HepG2 (cell line): Measurements from ENCODE around the gene OTX1. TPM values are rescaled to one million over a fixed set of nuclear protein-coding genes. Genes with fewer than 3 reads are reported as not detected.

Source experiments
- ATAC-seq: fragments of 200-7000 bp; cut with Tn5 transposase; 3 replicates; pipeline ENCODE4 v1.9.1; 2020; ENCODE audit warnings: mild to moderate bottlenecking, moderate library complexity
- BruUV-seq: library from RNA; stranded (reverse); fragments of 400-500 nt; replicated peaks from 2 replicates; lab custom pipeline; 2021; lab: Mats Ljungman, UMichigan
- CTCF ChIA-PET: fragments of 300-600 bp; formaldehyde crosslinking; extraction: SDS; loops from one replicate; lab custom pipeline; 2021; ENCODE audit warnings: low total read pairs, inconsistent platforms, low intra/inter-chr PET ratio; lab: Yijun Ruan, JAX
- POLR2A ChIA-PET: fragments of 350-600 bp; sonication (Branson Sonifier 250); formaldehyde crosslinking; loops from one replicate; lab custom pipeline; 2020; ENCODE audit warnings: antibody characterized with exemption, inconsistent platforms; lab: Yijun Ruan, JAX
- DNase-seq: peaks from one replicate; pipeline ENCODE4 v3.0.0-alpha.2; 2015; ENCODE audit warnings: low spot score
- FAIRE-seq: peaks from 3 replicates; lab custom pipeline; 2011; peaks lifted over from hg19 to GRCh38; lab: Jason Lieb, UNC
- H2AFZ ChIP-seq: one replicate; pipeline ENCODE4 v1.6.1; 2011; ENCODE audit warnings: low read length, inconsistent platforms
- H3K27ac ChIP-seq: fragments of 300-600 bp; 3 replicates; pipeline ENCODE4 v1.8.0; 2011; ENCODE audit warnings: mixed run types, mild to moderate bottlenecking, mixed read lengths, low read length, inconsistent platforms; ENCODE audit not compliant: insufficient read depth; ENCODE audit errors: extremely low read length
- H3K27me3 ChIP-seq, 2 experiments: fragments of 200-600 bp in 1 of 2; 2 replicates in 1 of 2; 3 replicates in 1 of 2; pipeline versions ENCODE4 v1.6.0 to v1.8.0; 2011; ENCODE audit warnings: low read length in 2 of 2, mild to moderate bottlenecking in 2 of 2, moderate library complexity in 2 of 2, inconsistent platforms in 1 of 2; ENCODE audit not compliant: insufficient read depth in 2 of 2, control insufficient read depth in 1 of 2
- H3K36me3 ChIP-seq, 2 experiments: fragments of 200-600 bp in 1 of 2; replicated peaks in 1 of 2; 2 replicates in 1 of 2; 3 replicates in 1 of 2; pipeline versions ENCODE4 v1.5.1 to v1.8.0; 2011; ENCODE audit warnings: low read length in 2 of 2, inconsistent platforms in 1 of 2; ENCODE audit not compliant: insufficient read depth in 2 of 2, control insufficient read depth in 1 of 2
- H3K4me1 ChIP-seq: 2 replicates; pipeline ENCODE4 v1.5.1; 2012; ENCODE audit warnings: low read length, inconsistent platforms; ENCODE audit not compliant: insufficient read depth
- H3K4me2 ChIP-seq: 2 replicates; pipeline ENCODE4 v1.6.0; 2011; ENCODE audit warnings: low read depth, low read length, inconsistent platforms
- H3K4me3 ChIP-seq, 3 experiments: fragments of 200-600 bp in 1 of 3; sonication (generic), shearing (Covaris generic) in 1 of 3; replicated peaks in 1 of 3; 2 replicates each; pipeline ENCODE4 v1.5.1; 2011 to 2016; ENCODE audit warnings: low read length in 3 of 3, inconsistent platforms in 2 of 3, low read depth in 2 of 3, mild to moderate bottlenecking in 2 of 3, control low read depth in 1 of 3, mixed read lengths in 1 of 3; ENCODE audit not compliant: insufficient read depth in 1 of 3
- H3K79me2 ChIP-seq: one replicate; pipeline ENCODE4 v1.6.1; 2011; ENCODE audit warnings: low read length, inconsistent platforms; ENCODE audit not compliant: insufficient read depth
- H3K9ac ChIP-seq: 2 replicates; pipeline ENCODE4 v1.6.0; 2011; ENCODE audit warnings: mild to moderate bottlenecking, low read depth, low read length, inconsistent platforms; ENCODE audit not compliant: insufficient read depth
- H3K9me3 ChIP-seq: 2 replicates; pipeline ENCODE4 v1.5.1; 2012; ENCODE audit warnings: mild to moderate bottlenecking, low read length
- H4K20me1 ChIP-seq: 2 replicates; pipeline ENCODE4 v1.6.0; 2011; ENCODE audit warnings: inconsistent platforms, mild to moderate bottlenecking, low read length, moderate library complexity; ENCODE audit not compliant: insufficient read depth
- EP300 ChIP-seq, 3 experiments: sonication (generic) in 1 of 3; formaldehyde crosslinking in 1 of 3; IDR thresholded peaks; 2 replicates each; pipeline versions ENCODE4 v1.5.1 to v1.6.1; 2011 to 2020; ENCODE audit warnings: low read depth in 2 of 3, low read length in 2 of 3, borderline replicate concordance in 1 of 3, improper control_type of control experiment in 1 of 3, mild to moderate bottlenecking in 1 of 3, missing genetic modification reagents in 1 of 3, moderate library complexity in 1 of 3
- GPN1 ChIP-seq: sonication (generic); formaldehyde crosslinking; IDR thresholded peaks from 2 replicates; pipeline ENCODE4 v1.5.1; 2020; ENCODE audit warnings: missing genetic modification reagents, borderline replicate concordance
- KLF13 ChIP-seq: sonication (generic); formaldehyde crosslinking; IDR thresholded peaks from 2 replicates; pipeline ENCODE4 v1.4.0; 2020; ENCODE audit warnings: mild to moderate bottlenecking, missing genetic modification reagents
- LCORL ChIP-seq, 2 experiments: fragments of 450-650 bp in 1 of 2; sonication (generic) in 1 of 2; formaldehyde crosslinking in 1 of 2; IDR thresholded peaks; 2 replicates each; pipeline versions ENCODE4 v1.5.0 to v1.6.1; 2017 to 2020; ENCODE audit warnings: antibody characterized with exemption in 1 of 2, missing genetic modification reagents in 1 of 2
- SMARCC2 ChIP-seq: fragments of 450-650 bp; IDR thresholded peaks from 2 replicates; pipeline ENCODE4 v1.6.1; 2017; ENCODE audit warnings: antibody characterized with exemption, mild to moderate bottlenecking
- TP53 ChIP-seq: sonication (generic); formaldehyde crosslinking; conservative IDR thresholded peaks from 2 replicates; pipeline ENCODE4 v1.4.0; 2020; ENCODE audit warnings: missing genetic modification reagents
- ZNF839 ChIP-seq: sonication (generic); formaldehyde crosslinking; IDR thresholded peaks from 2 replicates; pipeline ENCODE4 v1.4.0; 2020; ENCODE audit warnings: missing genetic modification reagents, mild to moderate bottlenecking, borderline replicate concordance
- WGBS: methylation state at CpG from one replicate; pipeline ENCODE4 v1.1.6; 2017; ENCODE audit warnings: low lambda C conversion rate; 5-methylcytosine and 5-hydroxymethylcytosine counted together
- in situ Hi-C: cut with HindIII; loops from 2 replicates; pipeline ENCODE4 v1.10.0; 2017; ENCODE audit warnings: low pct_unique_long_range_greater_than_20kb; ENCODE audit not compliant: extremely low pct_ligation_motif_present
- intact Hi-C: fragments of 100-400 bp; cut with micrococcal nuclease; formaldehyde crosslinking; loops from one replicate; pipeline ENCODE4 v1.10.0; 2022; ENCODE audit not compliant: unreplicated experiment
- polyA plus RNA-seq, 8 experiments: library from polyadenylated mRNA; depleted of rRNA in 3 of 8; stranded (reverse) in 7 of 8; unstranded in 1 of 8; fragments of >200 nt; fragmentation: Illumina TruSeq in 4 of 8; extraction: Trizol in 4 of 8; gene quantifications; 2 replicates each; pipeline versions ENCODE4 v1.2.1 to v1.2.3, GENCODE V29; 2011 to 2016; ENCODE audit warnings: low read depth in 4 of 8, missing spikeins in 1 of 8, mixed read lengths in 1 of 8; ENCODE audit not compliant: insufficient read depth in 1 of 8
- total RNA-seq, 5 experiments: library from RNA; depleted of rRNA; stranded (reverse); fragments of >200 nt; fragmentation: Illumina TruSeq; extraction: Trizol; gene quantifications; 2 replicates each; pipeline ENCODE4 v1.2.3, GENCODE V29; 2016; ENCODE audit warnings: low read depth in 1 of 5
- TF ChIP-seq, protein P1 (sequence below): sonication (generic); formaldehyde crosslinking; IDR thresholded peaks from 2 replicates; pipeline ENCODE4 v1.5.1; 2020; ENCODE audit warnings: mild to moderate bottlenecking, missing genetic modification reagents, borderline replicate concordance
- TF ChIP-seq, protein P2 (sequence below): IDR thresholded peaks from 2 replicates; pipeline ENCODE4 v1.6.1; 2016; ENCODE audit warnings: low read depth
- TF ChIP-seq, protein P3 (sequence below): sonication (generic); formaldehyde crosslinking; IDR thresholded peaks from 2 replicates; pipeline ENCODE4 v1.9.0; 2021; ENCODE audit warnings: missing genetic modification reagents, borderline replicate concordance
- TF ChIP-seq, protein P4 (sequence below): sonication (generic); formaldehyde crosslinking; IDR thresholded peaks from 2 replicates; pipeline ENCODE4 v1.5.1; 2020; ENCODE audit warnings: missing genetic modification reagents, mild to moderate bottlenecking, borderline replicate concordance

OTX1 gene
- total and polyA plus RNA-seq, 2 of the 13 experiments (the other 11 are each of a cell fraction or from before 2014, with no cell fraction given): 1.0 to 5.0 TPM

DNA sequence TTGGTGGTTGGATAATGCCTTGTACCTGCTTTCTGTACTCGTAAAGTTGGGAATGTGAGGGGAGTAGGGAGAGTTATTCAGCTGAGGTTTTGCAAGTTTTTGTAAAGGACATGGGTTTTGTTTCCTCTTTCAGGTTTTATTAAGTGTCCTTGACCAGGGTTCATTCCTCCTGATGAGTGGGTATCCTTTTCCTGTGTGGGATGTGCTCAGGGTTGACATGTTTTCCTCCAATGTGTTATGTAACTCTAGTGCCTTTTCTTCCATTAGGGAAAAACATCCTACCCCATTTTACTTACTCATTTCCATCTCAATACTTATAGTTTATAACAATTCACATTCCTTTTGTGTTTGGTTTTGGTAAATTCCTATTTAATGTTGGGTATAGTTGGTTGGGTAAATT is 48.4 kb downstream of the OTX1 start (continued):
- TF ChIP-seq, protein P1, sequence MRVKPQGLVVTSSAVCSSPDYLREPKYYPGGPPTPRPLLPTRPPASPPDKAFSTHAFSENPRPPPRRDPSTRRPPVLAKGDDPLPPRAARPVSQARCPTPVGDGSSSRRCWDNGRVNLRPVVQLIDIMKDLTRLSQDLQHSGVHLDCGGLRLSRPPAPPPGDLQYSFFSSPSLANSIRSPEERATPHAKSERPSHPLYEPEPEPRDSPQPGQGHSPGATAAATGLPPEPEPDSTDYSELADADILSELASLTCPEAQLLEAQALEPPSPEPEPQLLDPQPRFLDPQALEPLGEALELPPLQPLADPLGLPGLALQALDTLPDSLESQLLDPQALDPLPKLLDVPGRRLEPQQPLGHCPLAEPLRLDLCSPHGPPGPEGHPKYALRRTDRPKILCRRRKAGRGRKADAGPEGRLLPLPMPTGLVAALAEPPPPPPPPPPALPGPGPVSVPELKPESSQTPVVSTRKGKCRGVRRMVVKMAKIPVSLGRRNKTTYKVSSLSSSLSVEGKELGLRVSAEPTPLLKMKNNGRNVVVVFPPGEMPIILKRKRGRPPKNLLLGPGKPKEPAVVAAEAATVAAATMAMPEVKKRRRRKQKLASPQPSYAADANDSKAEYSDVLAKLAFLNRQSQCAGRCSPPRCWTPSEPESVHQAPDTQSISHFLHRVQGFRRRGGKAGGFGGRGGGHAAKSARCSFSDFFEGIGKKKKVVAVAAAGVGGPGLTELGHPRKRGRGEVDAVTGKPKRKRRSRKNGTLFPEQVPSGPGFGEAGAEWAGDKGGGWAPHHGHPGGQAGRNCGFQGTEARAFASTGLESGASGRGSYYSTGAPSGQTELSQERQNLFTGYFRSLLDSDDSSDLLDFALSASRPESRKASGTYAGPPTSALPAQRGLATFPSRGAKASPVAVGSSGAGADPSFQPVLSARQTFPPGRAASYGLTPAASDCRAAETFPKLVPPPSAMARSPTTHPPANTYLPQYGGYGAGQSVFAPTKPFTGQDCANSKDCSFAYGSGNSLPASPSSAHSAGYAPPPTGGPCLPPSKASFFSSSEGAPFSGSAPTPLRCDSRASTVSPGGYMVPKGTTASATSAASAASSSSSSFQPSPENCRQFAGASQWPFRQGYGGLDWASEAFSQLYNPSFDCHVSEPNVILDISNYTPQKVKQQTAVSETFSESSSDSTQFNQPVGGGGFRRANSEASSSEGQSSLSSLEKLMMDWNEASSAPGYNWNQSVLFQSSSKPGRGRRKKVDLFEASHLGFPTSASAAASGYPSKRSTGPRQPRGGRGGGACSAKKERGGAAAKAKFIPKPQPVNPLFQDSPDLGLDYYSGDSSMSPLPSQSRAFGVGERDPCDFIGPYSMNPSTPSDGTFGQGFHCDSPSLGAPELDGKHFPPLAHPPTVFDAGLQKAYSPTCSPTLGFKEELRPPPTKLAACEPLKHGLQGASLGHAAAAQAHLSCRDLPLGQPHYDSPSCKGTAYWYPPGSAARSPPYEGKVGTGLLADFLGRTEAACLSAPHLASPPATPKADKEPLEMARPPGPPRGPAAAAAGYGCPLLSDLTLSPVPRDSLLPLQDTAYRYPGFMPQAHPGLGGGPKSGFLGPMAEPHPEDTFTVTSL (CRISPR knock-in tag): peak; percentile 45; the same call in 1 of the 2 replicates
- TF ChIP-seq, protein P2, sequence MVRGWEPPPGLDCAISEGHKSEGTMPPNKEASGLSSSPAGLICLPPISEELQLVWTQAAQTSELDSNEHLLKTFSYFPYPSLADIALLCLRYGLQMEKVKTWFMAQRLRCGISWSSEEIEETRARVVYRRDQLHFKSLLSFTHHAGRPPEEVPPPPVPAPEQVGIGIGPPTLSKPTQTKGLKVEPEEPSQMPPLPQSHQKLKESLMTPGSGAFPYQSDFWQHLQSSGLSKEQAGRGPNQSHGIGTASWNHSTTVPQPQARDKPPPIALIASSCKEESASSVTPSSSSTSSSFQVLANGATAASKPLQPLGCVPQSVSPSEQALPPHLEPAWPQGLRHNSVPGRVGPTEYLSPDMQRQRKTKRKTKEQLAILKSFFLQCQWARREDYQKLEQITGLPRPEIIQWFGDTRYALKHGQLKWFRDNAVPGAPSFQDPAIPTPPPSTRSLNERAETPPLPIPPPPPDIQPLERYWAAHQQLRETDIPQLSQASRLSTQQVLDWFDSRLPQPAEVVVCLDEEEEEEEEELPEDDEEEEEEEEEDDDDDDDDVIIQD: 0 out of 2 replicates have a peak, but pooled peaks have one; percentile 54
- 0 out of 4 replicates have a peak, but pooled peaks of 1 of the 2 experiments have one; percentile 22 for TF ChIP-seq EP300 (IDR thresholded peaks at IDR 0.05; ENCODE audit: low read depth in 2 of 2, low read length in 2 of 2)
- no peak for TF ChIP-seq EP300 (CRISPR knock-in tag; IDR thresholded peaks at IDR 0.05; ENCODE audit: borderline replicate concordance)

DNA sequence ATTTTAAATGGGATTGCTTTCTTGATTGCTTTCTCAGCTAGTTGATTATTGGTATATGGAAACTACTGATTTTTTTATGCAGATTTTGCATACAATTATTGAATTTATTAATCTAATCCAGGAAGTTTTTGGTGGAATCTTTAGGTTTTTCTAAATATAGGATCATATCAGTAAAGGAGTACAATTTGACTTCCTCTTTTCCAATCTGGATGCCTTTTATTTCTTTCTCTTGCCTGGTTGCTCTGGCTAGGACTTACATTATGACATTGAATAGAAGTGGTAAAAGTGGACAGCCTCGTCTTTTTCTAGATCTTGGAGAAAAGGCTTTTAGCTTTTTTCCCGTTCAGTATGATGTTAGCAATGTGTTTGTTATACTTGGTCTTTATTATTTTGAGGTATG is 51.3 kb downstream of the OTX1 start:
- no peaks in the 10 kb centered on the region for H3K36me3 ChIP-seq
- no peak overlapping the region for H3K9ac ChIP-seq
- WGBS: 4% methylated on average over 2 of the region's 2 CpGs
- H3K4me2 ChIP-seq: no peak overlapping the region
- peaks cover 35% of the 10 kb centered on the region for H3K9me3 ChIP-seq
- no peak overlapping the region for H2AFZ ChIP-seq
- no peaks in the 10 kb centered on the region for H4K20me1 ChIP-seq
- ChIA-PET CTCF (no interaction called here), POLR2A (no interaction called here)
- peaks cover 28% of the 10 kb centered on the region for H3K4me1 ChIP-seq
- H3K27me3 ChIP-seq: 0 out of 5 replicates have a peak, but pooled peaks cover 0 to 5% of the 10 kb centered on the region in 2 experiments
- FAIRE-seq (no peak), ATAC-seq (no peak), DNase-seq (no peak)
- no peak overlapping the region for H3K27ac ChIP-seq
- no peak overlapping the region for H3K4me3 ChIP-seq
- no TSS peak for BruUV-seq
- intact Hi-C loops: no loop called here
- in situ Hi-C loops: no loop called here
- no peaks in the 10 kb centered on the region for H3K79me2 ChIP-seq
- TF ChIP-seq LCORL (IDR thresholded peaks at IDR 0.05) (no peak), LCORL (CRISPR knock-in tag; IDR thresholded peaks at IDR 0.05) (no peak), KLF13 (CRISPR knock-in tag) (no peak), GPN1 (CRISPR knock-in tag) (no peak), TP53 (no peak), ZNF839 (no peak), SMARCC2 (no peak)
- TF ChIP-seq, protein P3, sequence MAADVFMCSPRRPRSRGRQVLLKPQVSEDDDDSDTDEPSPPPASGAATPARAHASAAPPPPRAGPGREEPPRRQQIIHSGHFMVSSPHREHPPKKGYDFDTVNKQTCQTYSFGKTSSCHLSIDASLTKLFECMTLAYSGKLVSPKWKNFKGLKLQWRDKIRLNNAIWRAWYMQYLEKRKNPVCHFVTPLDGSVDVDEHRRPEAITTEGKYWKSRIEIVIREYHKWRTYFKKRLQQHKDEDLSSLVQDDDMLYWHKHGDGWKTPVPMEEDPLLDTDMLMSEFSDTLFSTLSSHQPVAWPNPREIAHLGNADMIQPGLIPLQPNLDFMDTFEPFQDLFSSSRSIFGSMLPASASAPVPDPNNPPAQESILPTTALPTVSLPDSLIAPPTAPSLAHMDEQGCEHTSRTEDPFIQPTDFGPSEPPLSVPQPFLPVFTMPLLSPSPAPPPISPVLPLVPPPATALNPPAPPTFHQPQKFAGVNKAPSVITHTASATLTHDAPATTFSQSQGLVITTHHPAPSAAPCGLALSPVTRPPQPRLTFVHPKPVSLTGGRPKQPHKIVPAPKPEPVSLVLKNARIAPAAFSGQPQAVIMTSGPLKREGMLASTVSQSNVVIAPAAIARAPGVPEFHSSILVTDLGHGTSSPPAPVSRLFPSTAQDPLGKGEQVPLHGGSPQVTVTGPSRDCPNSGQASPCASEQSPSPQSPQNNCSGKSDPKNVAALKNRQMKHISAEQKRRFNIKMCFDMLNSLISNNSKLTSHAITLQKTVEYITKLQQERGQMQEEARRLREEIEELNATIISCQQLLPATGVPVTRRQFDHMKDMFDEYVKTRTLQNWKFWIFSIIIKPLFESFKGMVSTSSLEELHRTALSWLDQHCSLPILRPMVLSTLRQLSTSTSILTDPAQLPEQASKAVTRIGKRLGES (CRISPR knock-in tag): no peak
- TF ChIP-seq, protein P4, sequence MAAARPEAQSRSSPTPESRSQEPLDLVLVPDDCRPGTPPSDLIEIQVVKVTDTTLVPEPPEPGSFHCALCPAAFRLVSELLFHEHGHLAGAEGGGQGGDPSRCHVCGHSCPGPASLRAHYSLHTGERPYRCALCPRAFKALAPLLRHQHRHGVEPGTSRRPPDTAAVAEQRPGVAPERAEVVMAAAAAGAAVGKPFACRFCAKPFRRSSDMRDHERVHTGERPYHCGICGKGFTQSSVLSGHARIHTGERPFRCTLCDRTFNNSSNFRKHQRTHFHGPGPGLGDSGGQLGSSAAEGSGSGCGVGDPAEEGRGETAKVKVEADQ (CRISPR knock-in tag): no peak
